Large intestine (tissue), 3 donors: ENCODE results near the gene KCTD14. TPM values are rescaled to one million over a fixed set of nuclear protein-coding genes. Genes with fewer than 3 reads are reported as not detected.

Experiments used
- DNase-seq, 2 donors: peaks; one replicate each; pipeline versions ENCODE4 v3.0.0 to v3.0.0-alpha.2; 2013
- H3K27ac ChIP-seq: one replicate; pipeline ENCODE4 v1.5.1; 2013; ENCODE audit warnings: low read length
- H3K27me3 ChIP-seq: 2 replicates; pipeline ENCODE4 v1.6.1; 2013; ENCODE audit warnings: low read length; ENCODE audit not compliant: control insufficient read depth, insufficient read depth
- H3K36me3 ChIP-seq: 2 replicates; pipeline ENCODE4 v1.6.1; 2013; ENCODE audit warnings: low read length; ENCODE audit not compliant: control insufficient read depth, insufficient read depth
- H3K4me1 ChIP-seq: one replicate; pipeline ENCODE4 v1.6.1; 2013; ENCODE audit warnings: low read length; ENCODE audit not compliant: control insufficient read depth, insufficient read depth
- H3K4me3 ChIP-seq: one replicate; pipeline ENCODE4 v1.5.1; 2013; ENCODE audit warnings: low read length
- H3K9me3 ChIP-seq: one replicate; pipeline ENCODE4 v1.6.1; 2013; ENCODE audit warnings: mild to moderate bottlenecking, low read depth, low read length, moderate library complexity; ENCODE audit not compliant: control insufficient read depth
- WGBS: methylation state at CpG from one replicate; pipeline ENCODE4 v1.1.5; 2013; ENCODE audit warnings: low lambda C conversion rate; ENCODE audit not compliant: insufficient coverage; 5-methylcytosine and 5-hydroxymethylcytosine counted together
- polyA plus RNA-seq: library from polyadenylated mRNA; unstranded; fragments of 120-200 nt; gene quantifications from one replicate; pipeline ENCODE4 v1.2.1, GENCODE V29; 2013

The KCTD14 gene
- polyA plus RNA-seq, 1 donor, result 3.1 TPM

DNA sequence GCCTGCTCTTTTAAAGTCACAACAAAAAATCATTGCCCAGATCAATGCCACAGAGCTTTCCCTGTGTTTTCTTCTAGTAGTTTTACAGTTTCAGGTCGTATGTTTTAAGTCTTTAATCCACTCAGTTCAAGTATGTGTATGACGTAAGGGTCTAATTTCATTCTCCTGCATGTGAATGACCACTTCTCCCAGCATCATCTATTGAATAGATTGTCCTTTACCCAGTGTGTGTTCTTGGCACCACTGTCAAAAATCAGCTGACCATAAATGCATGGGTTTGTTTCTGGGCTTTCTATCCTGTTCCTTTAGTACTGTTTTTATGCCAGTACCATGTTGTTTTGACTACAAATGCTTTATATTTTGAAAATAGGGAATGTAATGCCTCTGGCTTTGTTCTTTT, 56.7 kb downstream of the KCTD14 start:
- Histone ChIP-seq H3K36me3 (peaks cover 6% of the 10 kb centered on the region), H3K4me3 (no peak overlapping the region), H3K9me3 (no peaks in the 10 kb centered on the region), H3K4me1 (no peaks in the 10 kb centered on the region), H3K27me3 (no peaks in the 10 kb centered on the region), H3K27ac (no peak overlapping the region)
- no CpG with 5 or more reads among the region's 2 CpGs for WGBS
- DNase-seq, result no peak

Other genes with a start within 250 kb of the KCTD14 start
- 32.1 TPM for gene RSF1, start 202.6 kb downstream of the KCTD14 start, polyA plus RNA-seq
- gene AAMDC, start 202.1 kb downstream of the KCTD14 start, polyA plus RNA-seq, result 61.4 TPM
- gene INTS4, start 28.6 kb downstream of the KCTD14 start, polyA plus RNA-seq, result 30.3 TPM
- gene THRSP, start 40.6 kb upstream of the KCTD14 start, polyA plus RNA-seq, result 0.10 TPM
- 164 TPM for gene NDUFC2, start 56.6 kb upstream of the KCTD14 start, polyA plus RNA-seq
- gene ALG8, start 116.3 kb upstream of the KCTD14 start, polyA plus RNA-seq, result 35.3 TPM
- gene KCTD21, start 165.3 kb upstream of the KCTD14 start, polyA plus RNA-seq, result 5.2 TPM
- 2.9 TPM for gene USP35, start 165.6 kb upstream of the KCTD14 start, polyA plus RNA-seq